CD4-positive, alpha-beta memory T cell (primary cell): Measurements from ENCODE around the gene EPHX1. TPM values are rescaled to one million over a fixed set of nuclear protein-coding genes. Genes with fewer than 3 reads are reported as not detected.

Source experiments
- CTCF ChIA-PET: fragments of 350-600 bp; sonication (Branson Sonifier 250); formaldehyde crosslinking; loops from one replicate; lab custom pipeline; 2021; ENCODE audit warnings: inconsistent platforms; ENCODE audit not compliant: partially characterized antibody; lab: Charles Lee
- POLR2A ChIA-PET: fragments of 350-600 bp; sonication (Branson Sonifier 250); formaldehyde crosslinking; loops from one replicate; lab custom pipeline; 2021; ENCODE audit not compliant: partially characterized antibody; lab: Charles Lee
- DNase-seq, 5 donors: peaks; one replicate each; pipeline versions ENCODE4 v3.0.0 to v3.0.0-alpha.2; 2020 to 2022; ENCODE audit warnings: mixed read lengths in 1 of 5
- H3K27ac ChIP-seq: one replicate; pipeline ENCODE4 v1.7.0; 2013; ENCODE audit warnings: low read depth, low read length
- H3K27me3 ChIP-seq: 2 replicates; pipeline ENCODE4 v1.7.0; 2013; ENCODE audit warnings: mild to moderate bottlenecking, low read length, moderate library complexity; ENCODE audit not compliant: insufficient read depth
- H3K36me3 ChIP-seq: 2 replicates; pipeline ENCODE4 v1.7.0; 2013; ENCODE audit warnings: mild to moderate bottlenecking, low read length, moderate library complexity; ENCODE audit not compliant: insufficient read depth
- H3K4me1 ChIP-seq: 2 replicates; pipeline ENCODE4 v1.7.0; 2013; ENCODE audit warnings: mild to moderate bottlenecking, low read length, moderate library complexity; ENCODE audit not compliant: insufficient read depth
- H3K4me3 ChIP-seq, 2 donors: one replicate each; pipeline ENCODE4 v1.7.0; 2013; ENCODE audit warnings: low read length in 2 of 2, mild to moderate bottlenecking in 1 of 2
- H3K9me3 ChIP-seq, 2 donors: one replicate each; pipeline ENCODE4 v1.7.0; 2013; ENCODE audit warnings: low read length in 2 of 2, control low read depth in 1 of 2; ENCODE audit not compliant: control insufficient read depth in 1 of 2
- H3K27ac Mint-ChIP-seq, 7 donors: one replicate each; pipeline ENCODE4 v1.8.0; 2020 to 2021; ENCODE audit warnings: mixed read lengths in 7 of 7, mild to moderate bottlenecking in 6 of 7, inconsistent platforms in 3 of 7, moderate library complexity in 3 of 7
- H3K27me3 Mint-ChIP-seq, 2 donors: one replicate each; pipeline ENCODE4 v1.8.0; 2020 to 2021; ENCODE audit warnings: mixed read lengths in 2 of 2
- H3K36me3 Mint-ChIP-seq, 2 donors: one replicate each; pipeline ENCODE4 v1.8.0; 2020 to 2021; ENCODE audit warnings: mixed read lengths in 2 of 2, inconsistent platforms in 1 of 2, mild to moderate bottlenecking in 1 of 2
- H3K4me1 Mint-ChIP-seq, 4 donors: one replicate each; pipeline ENCODE4 v1.8.0; 2020 to 2021; ENCODE audit warnings: mixed read lengths in 4 of 4, mild to moderate bottlenecking in 1 of 4
- H3K4me3 Mint-ChIP-seq, 8 donors: one replicate each; pipeline ENCODE4 v1.8.0; 2020 to 2021; ENCODE audit warnings: mixed read lengths in 8 of 8, mild to moderate bottlenecking in 7 of 8, moderate library complexity in 6 of 8, inconsistent platforms in 3 of 8
- H3K9me3 Mint-ChIP-seq, 8 donors: one replicate each; pipeline ENCODE4 v1.8.0; 2020 to 2021; ENCODE audit warnings: mixed read lengths in 8 of 8, mild to moderate bottlenecking in 5 of 8, inconsistent platforms in 3 of 8, moderate library complexity in 1 of 8
- intact Hi-C: fragments of 100-400 bp; cut with micrococcal nuclease; formaldehyde crosslinking; loops from one replicate; pipeline ENCODE4 v1.15.1; 2023
- polyA plus RNA-seq, 2 donors: library from polyadenylated mRNA; unstranded; fragments of 300-500 nt; fragmentation: Illumina TruSeq; gene quantifications; one replicate each; pipeline ENCODE4 v1.2.3, GENCODE V29; 2021
- total RNA-seq, 2 experiments: library from RNA; stranded (reverse); gene quantifications; one replicate each; pipeline ENCODE4 v1.2.3, GENCODE V29; 2021

EPHX1 gene
- total and polyA plus RNA-seq, 4 experiments from 2014 or later, result 0.34 to 3.0 (median 1.3) TPM

GRCh38 chr1:225866981-225867380 is 57.1 kb downstream of the EPHX1 start:
- no peaks in the 10 kb centered on the region for H3K9me3 ChIP-seq
- ChIA-PET CTCF (interaction anchor here (1.1 to 3.9 kb wide), 4 partner anchors 9 to 395 kb away, joined by 3 to 26 read pairs (median 12); partner anchors contain the start of gene TMEM63A), POLR2A (interaction anchor here (1.3 to 4.7 kb wide), 10 partner anchors 9 to 133 kb away, joined by 3 to 74 read pairs (median 13); partner anchors contain the start of genes LEFTY1, PYCR2, SRP9 and TMEM63A)
- H3K27me3 Mint-ChIP-seq, result no peaks in the 10 kb centered on the region
- H3K36me3 ChIP-seq, result peaks cover 85% of the 10 kb centered on the region
- H3K9me3 Mint-ChIP-seq, result no peaks in the 10 kb centered on the region
- peak overlapping the region; percentile 52 for H3K27ac ChIP-seq
- H3K4me3 Mint-ChIP-seq, result peak overlapping the region in 7 of 8 donors; percentile 48 to 85 (median 76)
- peaks cover 59 to 83% of the 10 kb centered on the region in 2 donors for H3K36me3 Mint-ChIP-seq
- peak overlapping the region; percentile 71 to 95 (median 90) for H3K27ac Mint-ChIP-seq
- no peaks in the 10 kb centered on the region for H3K27me3 ChIP-seq
- DNase-seq, result no peak
- H3K4me1 Mint-ChIP-seq, result peaks cover 31 to 66% (median 49%) of the 10 kb centered on the region in 4 donors
- intact Hi-C loops, result loop anchor here (1.0 to 5.0 kb wide), 5 partner anchors 14 to 110 kb away; partner anchors contain the start of gene SRP9
- H3K4me1 ChIP-seq, result peaks cover 50% of the 10 kb centered on the region
- no peak overlapping the region for H3K4me3 ChIP-seq

GRCh38 chr1:225868631-225869330 is 58.9 kb downstream of the EPHX1 start:
- peak overlapping the region; percentile 1 to 93 (median 75) for H3K27ac Mint-ChIP-seq
- Histone ChIP-seq H3K27me3 (no peaks in the 10 kb centered on the region), H3K9me3 (no peaks in the 10 kb centered on the region), H3K27ac (no peak overlapping the region), H3K4me1 (peaks cover 62% of the 10 kb centered on the region), H3K36me3 (peaks cover 81% of the 10 kb centered on the region), H3K4me3 (no peak overlapping the region)
- POLR2A ChIA-PET, result interaction anchor here (6.5 kb wide), 1 partner anchor 13 kb away, joined by 71 read pairs; the partner anchor contains the start of gene TMEM63A
- no peaks in the 10 kb centered on the region for H3K27me3 Mint-ChIP-seq
- H3K4me3 Mint-ChIP-seq, result peak overlapping the region in 1 of 8 donors; percentile 13
- no peaks in the 10 kb centered on the region for H3K9me3 Mint-ChIP-seq
- peaks cover 34 to 79% (median 58%) of the 10 kb centered on the region in 4 donors for H3K4me1 Mint-ChIP-seq
- CTCF ChIA-PET, result interaction anchor here (3.2 to 3.3 kb wide), 2 partner anchors 13 to 42 kb away, joined by 13 to 22 read pairs; partner anchors contain the start of gene TMEM63A
- intact Hi-C loops, result loop anchor here (5.0 kb wide), 2 partner anchors 91 to 109 kb away; partner anchors contain the start of gene SRP9
- DNase-seq, result no peak
- peaks cover 58 to 86% of the 10 kb centered on the region in 2 donors for H3K36me3 Mint-ChIP-seq

GRCh38 chr1:225870911-225871310 is 61.0 kb downstream of the EPHX1 start:
- no peak for DNase-seq
- POLR2A ChIA-PET, result interaction anchor here (1.0 to 17.9 kb wide), 8 partner anchors 10 to 443 kb away, joined by 3 to 730 read pairs (median 8); partner anchors contain the start of genes LBR, PYCR2, SRP9 and TMEM63A
- peaks cover 77% of the 10 kb centered on the region for H3K36me3 ChIP-seq
- no peaks in the 10 kb centered on the region for H3K27me3 ChIP-seq
- Mint-ChIP-seq H3K4me3 (peak overlapping the region in 1 of 8 donors; percentile 7), H3K27ac (peak overlapping the region; percentile 17 to 84 (median 52)), H3K36me3 (peaks cover 53 to 87% of the 10 kb centered on the region in 2 donors), H3K4me1 (peaks cover 41 to 83% (median 64%) of the 10 kb centered on the region in 4 donors), H3K9me3 (no peaks in the 10 kb centered on the region), H3K27me3 (no peaks in the 10 kb centered on the region)
- CTCF ChIA-PET, result interaction anchor here (1.2 to 3.3 kb wide), 3 partner anchors 11 to 40 kb away, joined by 3 to 22 read pairs (median 13); partner anchors contain the start of gene TMEM63A
- intact Hi-C loops, result no loop called here
- H3K4me1 ChIP-seq, result peaks cover 65% of the 10 kb centered on the region
- H3K27ac ChIP-seq, result no peak overlapping the region
- no peak overlapping the region for H3K4me3 ChIP-seq
- H3K9me3 ChIP-seq, result no peaks in the 10 kb centered on the region

- ChIA-PET CTCF (interaction anchor here (1.2 to 3.3 kb wide), 3 partner anchors 10 to 39 kb away, joined by 3 to 22 read pairs (median 13); partner anchors contain the start of gene TMEM63A), POLR2A (interaction anchor here (1.0 to 17.9 kb wide), 8 partner anchors 10 to 444 kb away, joined by 3 to 730 read pairs (median 8); partner anchors contain the start of genes LBR, PYCR2, SRP9 and TMEM63A)
- intact Hi-C loops, result no loop called here
- H3K9me3 Mint-ChIP-seq, result no peaks in the 10 kb centered on the region
- H3K4me1 Mint-ChIP-seq, result peaks cover 41 to 83% (median 63%) of the 10 kb centered on the region in 4 donors
- peak overlapping the region; percentile 5 to 72 (median 51) for H3K4me3 Mint-ChIP-seq
- Histone ChIP-seq H3K9me3 (no peaks in the 10 kb centered on the region), H3K36me3 (peaks cover 71% of the 10 kb centered on the region), H3K4me3 (no peak overlapping the region), H3K4me1 (peaks cover 65% of the 10 kb centered on the region), H3K27ac (no peak overlapping the region), H3K27me3 (no peaks in the 10 kb centered on the region)
- H3K36me3 Mint-ChIP-seq, result peaks cover 47 to 87% of the 10 kb centered on the region in 2 donors
- DNase-seq, result no peak
- H3K27ac Mint-ChIP-seq, result peak overlapping the region; percentile 2 to 85 (median 65)
- no peaks in the 10 kb centered on the region for H3K27me3 Mint-ChIP-seq
Measured at GRCh38 chr1:225871359-225872074, 61.6 kb downstream of the EPHX1 start.

- Histone ChIP-seq H3K27me3 (no peaks in the 10 kb centered on the region), H3K27ac (no peak overlapping the region), H3K4me3 (no peak overlapping the region), H3K9me3 (no peaks in the 10 kb centered on the region), H3K4me1 (peaks cover 65% of the 10 kb centered on the region), H3K36me3 (peaks cover 69% of the 10 kb centered on the region)
- intact Hi-C loops, result no loop called here
- peak overlapping the region; percentile 2 to 85 (median 65) for H3K27ac Mint-ChIP-seq
- no peaks in the 10 kb centered on the region for H3K27me3 Mint-ChIP-seq
- ChIA-PET CTCF (interaction anchor here (1.2 to 3.3 kb wide), 3 partner anchors 10 to 39 kb away, joined by 3 to 22 read pairs (median 13); partner anchors contain the start of gene TMEM63A), POLR2A (interaction anchor here (0.6 to 17.9 kb wide), 6 partner anchors 10 to 308 kb away, joined by 3 to 730 read pairs (median 11); partner anchors contain the start of genes PYCR2, SRP9 and TMEM63A)
- DNase-seq, result no peak
- peak overlapping the region in 7 of 8 donors; percentile 5 to 72 (median 48) for H3K4me3 Mint-ChIP-seq
- H3K9me3 Mint-ChIP-seq, result no peaks in the 10 kb centered on the region
- peaks cover 44 to 85% of the 10 kb centered on the region in 2 donors for H3K36me3 Mint-ChIP-seq
- peaks cover 39 to 83% (median 62%) of the 10 kb centered on the region in 4 donors for H3K4me1 Mint-ChIP-seq
Measured at GRCh38 chr1:225872075-225872430, 62.1 kb downstream of the EPHX1 start.

GRCh38 chr1:225873281-225873850 is 63.4 kb downstream of the EPHX1 start:
- peaks cover 41 to 86% of the 10 kb centered on the region in 2 donors for H3K36me3 Mint-ChIP-seq

More at GRCh38 chr1:225873281-225873850, 63.4 kb downstream of the EPHX1 start:
- Mint-ChIP-seq H3K4me3 (peak overlapping the region in 1 of 8 donors; percentile 3), H3K4me1 (peaks cover 38 to 83% (median 62%) of the 10 kb centered on the region in 4 donors), H3K9me3 (no peaks in the 10 kb centered on the region), H3K27ac (peak overlapping the region in 6 of 7 donors; percentile 42 to 88 (median 78)), H3K27me3 (no peaks in the 10 kb centered on the region)
- POLR2A ChIA-PET, result interaction anchor here (1.2 to 17.9 kb wide), 3 partner anchors 8 to 51 kb away, joined by 4 to 730 read pairs (median 71); partner anchors contain the start of genes PYCR2 and TMEM63A
- no peaks in the 10 kb centered on the region for H3K27me3 ChIP-seq
- H3K36me3 ChIP-seq, result peaks cover 72% of the 10 kb centered on the region
- H3K4me1 ChIP-seq, result peaks cover 67% of the 10 kb centered on the region
- no peak for DNase-seq
- no peak overlapping the region for H3K4me3 ChIP-seq
- H3K9me3 ChIP-seq, result no peaks in the 10 kb centered on the region
- CTCF ChIA-PET, result interaction anchor here (0.8 to 1.2 kb wide), 3 partner anchors 24 to 38 kb away, joined by 3 to 5 read pairs (median 4); no protein-coding TSS in a partner anchor
- H3K27ac ChIP-seq, result no peak overlapping the region
- intact Hi-C loops, result no loop called here
